ENCODE measurements around the gene SIGLEC7. TPM values are rescaled to one million over a fixed set of nuclear protein-coding genes. Genes with fewer than 3 reads are reported as not detected.

Gene SIGLEC7
- total RNA-seq, 1 experiment from 2014 or later: not detected

GRCh38 chr19:51158474-51159129 is 16.5 kb downstream of the SIGLEC7 start:
- ChIA-PET POLR2A (ENCODE audit: unreplicated experiment) (no interaction called here), CTCF (no interaction called here)
- intact Hi-C loops (cut with micrococcal nuclease): loop anchor here (1.0 kb wide), 1 partner anchor 101 kb away; no protein-coding TSS in a partner anchor
- no peaks in the 10 kb centered on the region for H3K9me3 ChIP-seq (ENCODE audit: low read length)
- no peaks in the 10 kb centered on the region for H3K79me2 ChIP-seq (ENCODE audit: low read length)
- H3K9me2 ChIP-seq (replicated peaks; ENCODE audit: low read length): no peaks in the 10 kb centered on the region
- ATAC-seq: peak; percentile 65
- no peak overlapping the region for H2AFZ ChIP-seq (ENCODE audit: low read length)
- H3K4me3 ChIP-seq (ENCODE audit: low read length): no peak overlapping the region
- DNase-seq: peak; percentile 61
- H3K27ac ChIP-seq (ENCODE audit: low read length): no peak overlapping the region
- H3K27me3 ChIP-seq (ENCODE audit: low read length): peaks cover 61% of the 10 kb centered on the region
- H3K9ac ChIP-seq (ENCODE audit: low read length): no peak overlapping the region
- BruUV-seq (replicated peaks): no TSS peak
- H3K4me2 ChIP-seq (ENCODE audit: low read length): no peak overlapping the region
- H3K4me1 ChIP-seq (ENCODE audit: insufficient read depth, low read length): no peaks in the 10 kb centered on the region
- H4K20me1 ChIP-seq (ENCODE audit: low read length): no peaks in the 10 kb centered on the region
- no peak for TF ChIP-seq EZH2phosphoT487 (IDR thresholded peaks at IDR 0.05; ENCODE audit: borderline replicate concordance, low read length)
- peak; percentile 94 for TF ChIP-seq CTCF (conservative IDR thresholded peaks at IDR 0.05; ENCODE audit: low read depth, low read length)
- no peaks in the 10 kb centered on the region for H3K36me3 ChIP-seq (ENCODE audit: low read depth, low read length)
- H3F3A ChIP-seq (ENCODE audit: low read length, unreplicated experiment): no peaks in the 10 kb centered on the region

- CTCF ChIA-PET: interaction anchor here (0.7 kb wide), 2 partner anchors 12 to 51 kb away, joined by 3 to 7 read pairs; partner anchors contain the start of gene CTU1
- H2AFZ ChIP-seq (ENCODE audit: low read length): no peak overlapping the region
- H3K4me1 ChIP-seq (ENCODE audit: insufficient read depth, low read length): no peaks in the 10 kb centered on the region
- no peak overlapping the region for H3K9ac ChIP-seq (ENCODE audit: low read length)
- no peak overlapping the region for H3K27ac ChIP-seq (ENCODE audit: low read length)
- BruUV-seq (replicated peaks): no TSS peak
- intact Hi-C loops (cut with micrococcal nuclease): no loop called here
- no peaks in the 10 kb centered on the region for H3K9me3 ChIP-seq (ENCODE audit: low read length)
- no peak overlapping the region for H3K4me2 ChIP-seq (ENCODE audit: low read length)
- TF ChIP-seq EZH2 (IDR thresholded peaks at IDR 0.05; ENCODE audit: low read length, unreplicated experiment): no peak
- no peak for TF ChIP-seq CTCF (conservative IDR thresholded peaks at IDR 0.05; ENCODE audit: low read depth, low read length)
- TF ChIP-seq EZH2phosphoT487 (IDR thresholded peaks at IDR 0.05; ENCODE audit: borderline replicate concordance, low read length): no peak
- H3K9me2 ChIP-seq (replicated peaks; ENCODE audit: low read length): no peaks in the 10 kb centered on the region
- no peaks in the 10 kb centered on the region for H3K36me3 ChIP-seq (ENCODE audit: low read depth, low read length)
- no peak overlapping the region for H3K4me3 ChIP-seq (ENCODE audit: low read length)
- H3K79me2 ChIP-seq (ENCODE audit: low read length): no peaks in the 10 kb centered on the region
- H3F3A ChIP-seq (ENCODE audit: low read length, unreplicated experiment): no peaks in the 10 kb centered on the region
- DNase-seq (no peak), ATAC-seq (no peak)
- no peaks in the 10 kb centered on the region for H4K20me1 ChIP-seq (ENCODE audit: low read length)
- peaks cover 61% of the 10 kb centered on the region for H3K27me3 ChIP-seq (ENCODE audit: low read length)
- POLR2A ChIA-PET (ENCODE audit: unreplicated experiment): no interaction called here
Observed at GRCh38 chr19:51159656-51160055, 17.6 kb downstream of the SIGLEC7 start.

- no peaks in the 10 kb centered on the region for H3F3A ChIP-seq (ENCODE audit: low read length, unreplicated experiment)
- BruUV-seq (replicated peaks): no TSS peak
- no peak overlapping the region for H3K9ac ChIP-seq (ENCODE audit: low read length)
- no peaks in the 10 kb centered on the region for H3K79me2 ChIP-seq (ENCODE audit: low read length)
- no peaks in the 10 kb centered on the region for H3K9me2 ChIP-seq (replicated peaks; ENCODE audit: low read length)
- DNase-seq (no peak), ATAC-seq (no peak)
- H3K4me1 ChIP-seq (ENCODE audit: insufficient read depth, low read length): no peaks in the 10 kb centered on the region
- peaks cover 58% of the 10 kb centered on the region for H3K27me3 ChIP-seq (ENCODE audit: low read length)
- no peak overlapping the region for H3K4me2 ChIP-seq (ENCODE audit: low read length)
- no peaks in the 10 kb centered on the region for H3K36me3 ChIP-seq (ENCODE audit: low read depth, low read length)
- no peaks in the 10 kb centered on the region for H3K9me3 ChIP-seq (ENCODE audit: low read length)
- H2AFZ ChIP-seq (ENCODE audit: low read length): no peak overlapping the region
- CTCF ChIA-PET: no interaction called here
- POLR2A ChIA-PET (ENCODE audit: unreplicated experiment): no interaction called here
- TF ChIP-seq EZH2phosphoT487 (IDR thresholded peaks at IDR 0.05; ENCODE audit: borderline replicate concordance, low read length): no peak
- no peak for TF ChIP-seq EZH2 (IDR thresholded peaks at IDR 0.05; ENCODE audit: low read length, unreplicated experiment)
- TF ChIP-seq CTCF (conservative IDR thresholded peaks at IDR 0.05; ENCODE audit: low read depth, low read length): no peak
- intact Hi-C loops (cut with micrococcal nuclease): no loop called here
- H4K20me1 ChIP-seq (ENCODE audit: low read length): no peaks in the 10 kb centered on the region
- no peak overlapping the region for H3K27ac ChIP-seq (ENCODE audit: low read length)
- H3K4me3 ChIP-seq (ENCODE audit: low read length): no peak overlapping the region
Observed at GRCh38 chr19:51161266-51161665, 19.2 kb downstream of the SIGLEC7 start.

All from PC-3 (cell line).